Hepatocyte (in vitro differentiated cells): ENCODE measurements around the gene TRPM6. TPM values are rescaled to one million over a fixed set of nuclear protein-coding genes. Genes with fewer than 3 reads are reported as not detected.

Source experiments
- DNase-seq: peaks from one replicate; pipeline ENCODE4 v3.0.0-alpha.2; 2016; ENCODE audit warnings: low spot score
- H2AFZ ChIP-seq: fragments of 200-600 bp; sonication (generic); 2 replicates; pipeline ENCODE4 v1.6.0; 2016; ENCODE audit warnings: antibody characterized with exemption, mild to moderate bottlenecking
- H3K27ac ChIP-seq: fragments of 200-600 bp; sonication (generic); 2 replicates; pipeline ENCODE4 v1.5.1; 2016; ENCODE audit warnings: mild to moderate bottlenecking
- H3K27me3 ChIP-seq: fragments of 200-600 bp; sonication (generic); 2 replicates; pipeline ENCODE4 v1.6.1; 2016
- H3K36me3 ChIP-seq: fragments of 200-600 bp; sonication (generic); replicated peaks from 2 replicates; pipeline ENCODE4 v1.5.1; 2016; ENCODE audit warnings: low read depth; ENCODE audit not compliant: insufficient read depth
- H3K4me1 ChIP-seq: fragments of 200-600 bp; sonication (generic); 2 replicates; pipeline ENCODE4 v1.5.1; 2016; ENCODE audit warnings: mild to moderate bottlenecking, moderate library complexity; ENCODE audit not compliant: insufficient read depth
- H3K4me2 ChIP-seq: fragments of 200-600 bp; sonication (generic); 2 replicates; pipeline ENCODE4 v1.6.0; 2016
- H3K4me3 ChIP-seq: fragments of 200-600 bp; sonication (generic); 2 replicates; pipeline ENCODE4 v1.5.1; 2016; ENCODE audit warnings: mild to moderate bottlenecking
- H3K79me2 ChIP-seq: fragments of 200-600 bp; sonication (generic); 2 replicates; pipeline ENCODE4 v1.6.0; 2017; ENCODE audit warnings: mild to moderate bottlenecking
- H3K9me2 ChIP-seq: fragments of 200-600 bp; sonication (generic); replicated peaks from 2 replicates; pipeline ENCODE4 v1.6.0; 2017; ENCODE audit warnings: mild to moderate bottlenecking; ENCODE audit not compliant: insufficient read depth
- H3K9me3 ChIP-seq: fragments of 200-600 bp; sonication (generic); 2 replicates; pipeline ENCODE4 v1.5.1; 2016; ENCODE audit warnings: low read depth, mild to moderate bottlenecking
- H4K20me1 ChIP-seq: fragments of 200-600 bp; sonication (generic); 2 replicates; pipeline ENCODE4 v1.6.0; 2016; ENCODE audit warnings: mild to moderate bottlenecking; ENCODE audit not compliant: insufficient read depth, poor library complexity, severe bottlenecking
- EZH2 ChIP-seq: fragments of 200-600 bp; sonication (generic); IDR thresholded peaks from 2 replicates; pipeline ENCODE4 v1.6.1; 2016; ENCODE audit warnings: antibody characterized with exemption, mild to moderate bottlenecking, borderline replicate concordance
- EZH2phosphoT487 ChIP-seq: fragments of 200-600 bp; sonication (generic); IDR thresholded peaks from one replicate; pipeline ENCODE4 v1.6.1; 2018; ENCODE audit warnings: antibody characterized with exemption, mild to moderate bottlenecking, low read depth, moderate library complexity; ENCODE audit not compliant: unreplicated experiment, severe bottlenecking
- WGBS: methylation state at CpG from one replicate; pipeline ENCODE4 v1.1.6; 2016; ENCODE audit warnings: low lambda C conversion rate; ENCODE audit errors: missing lambda C conversion rate; 5-methylcytosine and 5-hydroxymethylcytosine counted together
- polyA plus RNA-seq: library from polyadenylated mRNA; unstranded; fragments of >200 nt; fragmentation: Nextera tagmentation; extraction: Ambion mirVana; gene quantifications from 2 replicates; pipeline ENCODE4 v1.2.1, GENCODE V29; 2016
- total RNA-seq: library from RNA; depleted of rRNA; stranded (reverse); fragments of >200 nt; gene quantifications from 2 replicates; pipeline ENCODE4 v1.2.3, GENCODE V29; 2014
- TF ChIP-seq, protein P1 (sequence below): fragments of 200-600 bp; sonication (generic); IDR thresholded peaks from 2 replicates; pipeline ENCODE4 v1.5.1; 2016; ENCODE audit warnings: antibody characterized with exemption, mild to moderate bottlenecking; ENCODE audit not compliant: poor library complexity

The TRPM6 gene
- total and polyA plus RNA-seq, 2 experiments from 2014 or later = 3.7 to 19.0 TPM

DNA sequence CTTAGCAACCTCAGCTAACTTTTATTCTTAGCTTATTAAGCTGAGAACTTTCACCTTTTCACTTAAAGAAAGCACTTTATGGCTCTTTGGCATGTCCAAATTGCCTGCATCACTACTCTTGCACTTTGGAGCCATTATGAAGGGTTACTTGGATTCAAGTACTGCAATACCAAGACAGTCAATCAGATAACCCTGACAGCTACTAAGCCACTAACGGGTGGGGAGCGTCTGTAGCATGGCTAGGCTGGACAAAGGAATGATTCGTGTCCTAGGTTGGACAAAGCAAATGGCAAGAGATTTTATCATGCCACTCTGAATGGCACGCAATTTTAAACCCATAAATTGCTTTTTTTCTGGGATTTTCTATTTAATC lies 39.6 kb downstream of the TRPM6 start:
- TF ChIP-seq EZH2 (no peak), EZH2phosphoT487 (no peak)
- TF ChIP-seq, protein P1, sequence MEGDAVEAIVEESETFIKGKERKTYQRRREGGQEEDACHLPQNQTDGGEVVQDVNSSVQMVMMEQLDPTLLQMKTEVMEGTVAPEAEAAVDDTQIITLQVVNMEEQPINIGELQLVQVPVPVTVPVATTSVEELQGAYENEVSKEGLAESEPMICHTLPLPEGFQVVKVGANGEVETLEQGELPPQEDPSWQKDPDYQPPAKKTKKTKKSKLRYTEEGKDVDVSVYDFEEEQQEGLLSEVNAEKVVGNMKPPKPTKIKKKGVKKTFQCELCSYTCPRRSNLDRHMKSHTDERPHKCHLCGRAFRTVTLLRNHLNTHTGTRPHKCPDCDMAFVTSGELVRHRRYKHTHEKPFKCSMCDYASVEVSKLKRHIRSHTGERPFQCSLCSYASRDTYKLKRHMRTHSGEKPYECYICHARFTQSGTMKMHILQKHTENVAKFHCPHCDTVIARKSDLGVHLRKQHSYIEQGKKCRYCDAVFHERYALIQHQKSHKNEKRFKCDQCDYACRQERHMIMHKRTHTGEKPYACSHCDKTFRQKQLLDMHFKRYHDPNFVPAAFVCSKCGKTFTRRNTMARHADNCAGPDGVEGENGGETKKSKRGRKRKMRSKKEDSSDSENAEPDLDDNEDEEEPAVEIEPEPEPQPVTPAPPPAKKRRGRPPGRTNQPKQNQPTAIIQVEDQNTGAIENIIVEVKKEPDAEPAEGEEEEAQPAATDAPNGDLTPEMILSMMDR = no peak
- Histone ChIP-seq H3K9me2 (no peaks in the 10 kb centered on the region), H3K4me3 (no peak overlapping the region), H4K20me1 (no peaks in the 10 kb centered on the region), H3K9me3 (no peaks in the 10 kb centered on the region), H3K79me2 (no peaks in the 10 kb centered on the region), H3K27me3 (no peaks in the 10 kb centered on the region), H3K4me2 (no peak overlapping the region), H3K4me1 (no peaks in the 10 kb centered on the region), H2AFZ (no peak overlapping the region), H3K27ac (peak overlapping the region; percentile 44), H3K36me3 (no peaks in the 10 kb centered on the region)
- WGBS = 26% methylated on average over 4 of the region's 4 CpGs
- DNase-seq = peak; percentile 52

DNA sequence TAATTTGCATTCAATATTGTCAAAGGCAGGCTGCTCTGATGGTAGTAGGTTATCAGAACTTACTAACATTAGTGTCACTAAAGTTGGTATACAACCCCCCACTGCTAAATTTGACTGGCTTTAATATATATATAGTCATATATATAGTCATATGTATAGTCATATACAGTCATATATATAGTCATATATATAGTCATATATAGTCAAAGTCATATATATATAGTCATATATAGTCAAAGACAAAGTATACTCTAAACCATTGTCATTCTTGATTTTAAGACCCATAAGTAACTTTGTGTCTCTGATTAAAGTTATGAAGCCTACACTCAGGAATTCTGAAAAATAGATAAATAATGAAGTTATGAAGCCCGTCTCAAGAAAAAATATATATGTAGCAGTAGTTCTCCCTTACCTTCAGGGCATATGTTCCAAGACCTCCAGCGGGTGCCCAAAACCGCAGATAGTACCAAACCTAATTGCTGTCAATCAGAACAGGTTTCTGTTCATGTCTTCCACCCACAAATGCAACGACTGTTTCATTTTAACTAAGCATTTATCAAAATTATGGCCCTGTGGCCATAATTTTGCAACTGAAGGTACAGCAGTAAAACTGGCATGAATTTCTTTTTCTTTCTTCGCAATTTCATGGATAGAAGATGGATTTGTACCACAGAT lies 40.1 kb downstream of the TRPM6 start:
- WGBS = 72% methylated on average over 5 of the region's 5 CpGs

DNA sequence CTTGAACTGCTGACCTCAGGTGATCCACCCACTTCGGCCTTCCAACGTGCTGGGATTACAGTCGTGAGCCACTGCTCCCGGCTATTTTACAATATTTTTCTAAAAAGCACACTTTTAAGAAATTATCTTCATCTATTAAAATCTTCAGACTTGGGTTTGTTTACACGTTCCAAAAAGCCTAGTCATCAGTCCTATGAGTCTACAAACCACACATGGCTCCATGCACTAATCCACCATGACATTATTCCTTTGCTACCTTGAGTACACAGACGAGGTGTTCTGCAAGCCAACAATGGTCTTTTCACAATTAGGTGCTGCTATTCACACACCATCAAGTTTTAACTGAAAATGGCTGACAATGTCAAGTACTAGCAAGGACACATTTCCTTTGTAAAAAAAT lies 41.0 kb downstream of the TRPM6 start:
- Histone ChIP-seq H3K36me3 (no peaks in the 10 kb centered on the region), H3K9me2 (no peaks in the 10 kb centered on the region), H4K20me1 (no peaks in the 10 kb centered on the region), H3K27me3 (no peaks in the 10 kb centered on the region), H3K79me2 (no peaks in the 10 kb centered on the region), H3K4me2 (no peak overlapping the region), H3K27ac (no peak overlapping the region), H3K4me3 (no peak overlapping the region), H3K9me3 (no peaks in the 10 kb centered on the region), H3K4me1 (no peaks in the 10 kb centered on the region), H2AFZ (no peak overlapping the region)
- WGBS = 78% methylated on average over 6 of the region's 6 CpGs
- TF ChIP-seq, protein P1 = no peak
- no peak for TF ChIP-seq EZH2
- no peak for TF ChIP-seq EZH2phosphoT487
- DNase-seq = no peak

More for the DNA sequence above, 40.1 kb downstream of the TRPM6 start:
- TF ChIP-seq, protein P1 = no peak
- TF ChIP-seq EZH2 (no peak), EZH2phosphoT487 (no peak)
- no peak for DNase-seq
- Histone ChIP-seq H3K4me3 (no peak overlapping the region), H3K79me2 (no peaks in the 10 kb centered on the region), H4K20me1 (no peaks in the 10 kb centered on the region), H3K9me2 (no peaks in the 10 kb centered on the region), H3K9me3 (no peaks in the 10 kb centered on the region), H3K4me1 (no peaks in the 10 kb centered on the region), H3K27ac (peak overlapping the region; percentile 20), H3K4me2 (no peak overlapping the region), H3K36me3 (no peaks in the 10 kb centered on the region), H2AFZ (no peak overlapping the region), H3K27me3 (no peaks in the 10 kb centered on the region)
